ENCODE results near the gene C16orf78. TPM values are rescaled to one million over a fixed set of nuclear protein-coding genes. Genes with fewer than 3 reads are reported as not detected.

Gene C16orf78
- not detected for total RNA-seq
- not detected for polyA plus RNA-seq

GRCh38 chr16:49373504-49373903 lies at the start of gene C16orf78:
Gene C16orf78, plus strand, starts transcription at chr16:49373804. Its CDS starts 136 bp downstream, at chr16:49373940.
- Histone ChIP-seq H3K4me1 (no peaks in the 10 kb centered on the region), H3K36me3 (no peaks in the 10 kb centered on the region), H3K27ac (no peak within 1 kb of the TSS), H3K9me3 (no peaks in the 10 kb centered on the region), H3K27me3 (no peaks in the 10 kb centered on the region), H3K4me3 (no peak within 1 kb of the TSS)
- intact Hi-C loops (cut with DNase I): no loop called here
- TF ChIP-seq POLR2AphosphoS5 (IDR thresholded peaks at IDR 0.05): no peak
- TF ChIP-seq CTCF (IDR thresholded peaks at IDR 0.05): no peak
- no peak for TF ChIP-seq EP300 (IDR thresholded peaks at IDR 0.05)
- TF ChIP-seq POLR2A (IDR thresholded peaks at IDR 0.05): no peak
- 86 to 93% methylated on average over 4 of the region's 4 CpGs for WGBS, 2 donors
- no peak for DNase-seq

- TF ChIP-seq CTCF (IDR thresholded peaks at IDR 0.05) (no peak), POLR2AphosphoS5 (IDR thresholded peaks at IDR 0.05) (no peak)
- Histone ChIP-seq H3K4me1 (no peaks in the 10 kb centered on the region), H3K27ac (no peak overlapping the region), H3K9me3 (no peaks in the 10 kb centered on the region), H3K36me3 (no peaks in the 10 kb centered on the region), H3K4me3 (no peak overlapping the region), H3K27me3 (no peaks in the 10 kb centered on the region)
- intact Hi-C loops (cut with DNase I): no loop called here
- no peak for DNase-seq
- WGBS, 2 donors: 91 to 93% methylated on average over 9 of the region's 9 CpGs
These were observed 48.9 kb upstream of the C16orf78 start for GRCh38 chr16:49324703-49325102.

GRCh38 chr16:49327466-49327865 lies 46.1 kb upstream of the C16orf78 start:
- 66 to 81% methylated on average over 4 of the region's 4 CpGs for WGBS, 2 donors
- TF ChIP-seq POLR2A (IDR thresholded peaks at IDR 0.05) (no peak), POLR2AphosphoS5 (IDR thresholded peaks at IDR 0.05) (no peak), CTCF (IDR thresholded peaks at IDR 0.05) (no peak), EP300 (IDR thresholded peaks at IDR 0.05) (no peak)
- H3K36me3 ChIP-seq: no peaks in the 10 kb centered on the region
- H3K9me3 ChIP-seq: no peaks in the 10 kb centered on the region
- intact Hi-C loops (cut with DNase I): no loop called here
- no peaks in the 10 kb centered on the region for H3K27me3 ChIP-seq
- no peak overlapping the region for H3K27ac ChIP-seq
- DNase-seq: no peak
- H3K4me1 ChIP-seq: no peaks in the 10 kb centered on the region
- H3K4me3 ChIP-seq: no peak overlapping the region

- H3K4me1 ChIP-seq: no peaks in the 10 kb centered on the region
- H3K27ac ChIP-seq: no peak overlapping the region
- DNase-seq: no peak
- H3K9me3 ChIP-seq: no peaks in the 10 kb centered on the region
- H3K36me3 ChIP-seq: no peaks in the 10 kb centered on the region
- H3K27me3 ChIP-seq: no peaks in the 10 kb centered on the region
- intact Hi-C loops (cut with DNase I): no loop called here
- 82 to 86% methylated on average over 4 of the region's 4 CpGs for WGBS, 2 donors
- no peak overlapping the region for H3K4me3 ChIP-seq
- TF ChIP-seq POLR2A (IDR thresholded peaks at IDR 0.05) (no peak), CTCF (IDR thresholded peaks at IDR 0.05) (no peak), EP300 (IDR thresholded peaks at IDR 0.05) (no peak), POLR2AphosphoS5 (IDR thresholded peaks at IDR 0.05) (no peak)
These were observed 45.3 kb upstream of the C16orf78 start for GRCh38 chr16:49328325-49328724.

- Histone ChIP-seq H3K9me3 (no peaks in the 10 kb centered on the region), H3K4me3 (no peak overlapping the region), H3K36me3 (no peaks in the 10 kb centered on the region), H3K27ac (no peak overlapping the region), H3K4me1 (no peaks in the 10 kb centered on the region), H3K27me3 (no peaks in the 10 kb centered on the region)
- intact Hi-C loops (cut with DNase I): no loop called here
- DNase-seq: no peak
- TF ChIP-seq EP300 (IDR thresholded peaks at IDR 0.05) (no peak), POLR2AphosphoS5 (IDR thresholded peaks at IDR 0.05) (no peak), POLR2A (IDR thresholded peaks at IDR 0.05) (no peak), CTCF (IDR thresholded peaks at IDR 0.05) (no peak)
- WGBS, 2 donors: 69 to 73% methylated on average over 9 of the region's 9 CpGs
These were observed 42.9 kb upstream of the C16orf78 start for GRCh38 chr16:49330562-49331201.
